GM12873 (cell line): Measurements from ENCODE around the gene NXT1.

Experiments
- TF ChIP-seq, protein P1 (sequence below): IDR thresholded peaks from 2 replicates; pipeline ENCODE4 v1.5.1; 2012; ENCODE audit warnings: low read depth, mild to moderate bottlenecking, moderate library complexity, low read length, control low read depth; ENCODE audit not compliant: insufficient read depth; ENCODE audit errors: missing control alignments

Gene NXT1

DNA sequence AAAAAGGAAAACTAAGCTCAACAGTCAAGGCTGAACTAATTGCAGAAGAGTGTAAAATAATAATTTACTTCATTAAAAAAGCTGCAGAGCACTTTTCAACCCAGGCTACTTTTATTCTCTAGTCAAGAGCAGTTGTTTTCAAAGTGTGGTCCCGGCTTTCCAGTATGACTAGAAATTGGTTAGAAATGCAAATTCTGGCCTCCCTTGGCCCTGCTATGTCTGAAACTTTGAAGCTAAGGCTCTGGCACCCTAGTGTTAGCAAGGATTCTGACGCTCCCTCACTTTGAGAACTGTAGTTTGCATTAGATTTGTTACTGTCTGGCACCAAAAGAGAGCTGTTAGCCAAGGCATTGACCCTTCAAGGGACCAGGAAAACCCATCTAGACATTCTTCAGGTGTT is 9.5 kb upstream of the NXT1 start:
- TF ChIP-seq, protein P1, sequence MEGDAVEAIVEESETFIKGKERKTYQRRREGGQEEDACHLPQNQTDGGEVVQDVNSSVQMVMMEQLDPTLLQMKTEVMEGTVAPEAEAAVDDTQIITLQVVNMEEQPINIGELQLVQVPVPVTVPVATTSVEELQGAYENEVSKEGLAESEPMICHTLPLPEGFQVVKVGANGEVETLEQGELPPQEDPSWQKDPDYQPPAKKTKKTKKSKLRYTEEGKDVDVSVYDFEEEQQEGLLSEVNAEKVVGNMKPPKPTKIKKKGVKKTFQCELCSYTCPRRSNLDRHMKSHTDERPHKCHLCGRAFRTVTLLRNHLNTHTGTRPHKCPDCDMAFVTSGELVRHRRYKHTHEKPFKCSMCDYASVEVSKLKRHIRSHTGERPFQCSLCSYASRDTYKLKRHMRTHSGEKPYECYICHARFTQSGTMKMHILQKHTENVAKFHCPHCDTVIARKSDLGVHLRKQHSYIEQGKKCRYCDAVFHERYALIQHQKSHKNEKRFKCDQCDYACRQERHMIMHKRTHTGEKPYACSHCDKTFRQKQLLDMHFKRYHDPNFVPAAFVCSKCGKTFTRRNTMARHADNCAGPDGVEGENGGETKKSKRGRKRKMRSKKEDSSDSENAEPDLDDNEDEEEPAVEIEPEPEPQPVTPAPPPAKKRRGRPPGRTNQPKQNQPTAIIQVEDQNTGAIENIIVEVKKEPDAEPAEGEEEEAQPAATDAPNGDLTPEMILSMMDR: no peak

DNA sequence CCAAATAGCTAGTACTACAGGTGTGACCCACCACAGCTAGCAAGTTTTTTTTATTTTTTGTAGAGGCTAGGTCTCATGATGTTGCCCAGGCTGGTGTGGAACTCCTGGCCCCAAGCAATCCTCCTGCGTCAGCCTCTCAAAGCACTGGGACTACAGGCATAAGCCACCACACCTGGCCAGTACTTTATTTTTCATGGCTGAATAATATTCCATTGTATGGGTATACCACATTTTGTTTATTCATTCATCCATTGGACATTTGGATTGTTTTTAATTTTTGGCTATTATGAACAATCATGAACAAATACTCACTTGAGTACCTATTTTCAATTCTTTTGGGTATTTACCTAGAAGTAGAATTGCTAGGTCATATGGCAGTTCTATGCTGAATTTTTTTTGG is 7.0 kb upstream of the NXT1 start:
- TF ChIP-seq, protein P1: no peak

DNA sequence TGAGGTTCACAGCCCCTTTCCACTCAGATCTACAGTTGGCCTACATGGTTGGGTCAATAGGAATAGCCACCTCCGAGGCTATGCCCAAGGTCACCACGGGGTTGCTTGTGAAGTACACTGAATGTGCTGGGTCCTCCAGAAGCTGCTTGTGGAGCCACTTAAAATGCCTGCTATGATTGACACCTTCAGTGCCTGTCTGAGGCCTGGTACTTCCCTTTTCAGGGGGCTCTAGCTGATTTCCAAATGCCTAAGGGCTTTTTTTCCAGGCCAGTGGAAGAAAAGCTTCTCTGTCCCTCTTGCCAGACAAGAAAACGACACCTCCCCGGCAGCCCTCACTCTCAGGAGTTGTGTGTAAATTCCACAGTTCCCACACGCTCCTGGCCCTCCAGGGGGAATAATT is 6.3 kb upstream of the NXT1 start:
- TF ChIP-seq, protein P1: no peak

DNA sequence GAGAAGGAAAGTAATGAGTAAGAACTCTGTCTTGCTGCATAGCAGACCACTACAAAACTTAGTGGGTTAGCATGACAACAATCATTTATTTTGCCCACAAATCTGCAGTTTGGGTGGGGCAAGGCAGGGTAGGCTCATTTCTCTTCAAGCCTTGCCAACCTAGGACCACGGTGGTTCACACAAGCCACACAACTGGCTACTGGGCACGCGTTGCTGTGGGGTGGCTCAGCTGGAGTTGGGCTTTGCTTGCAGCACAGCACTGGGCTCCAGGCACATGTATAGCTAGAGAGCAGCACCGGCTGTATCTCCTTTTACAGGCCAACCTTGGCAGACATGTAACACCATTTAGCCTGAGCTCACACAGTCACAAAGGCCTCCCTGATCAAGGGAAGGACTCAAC is 4.6 kb upstream of the NXT1 start:
- TF ChIP-seq, protein P1: no peak

DNA sequence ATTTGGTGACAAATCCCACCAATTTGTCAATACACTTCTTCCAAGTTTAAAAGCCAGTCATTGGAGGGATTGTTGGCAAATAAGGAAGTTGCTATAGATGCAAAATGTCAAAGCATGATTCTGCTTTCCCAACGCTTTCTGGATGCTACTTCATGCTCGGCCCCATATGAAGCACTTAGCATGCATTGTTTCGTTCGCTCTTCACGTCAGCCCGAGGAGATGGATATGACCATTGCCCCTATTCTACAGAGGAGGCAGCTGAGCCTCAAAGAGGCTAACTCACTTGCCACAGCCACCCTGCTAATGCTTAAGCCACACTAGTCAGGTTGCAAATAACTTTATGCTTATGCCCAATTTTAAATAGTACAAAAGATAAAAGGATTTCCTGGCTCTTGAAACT is 2.8 kb upstream of the NXT1 start:
- TF ChIP-seq, protein P1: no peak

DNA sequence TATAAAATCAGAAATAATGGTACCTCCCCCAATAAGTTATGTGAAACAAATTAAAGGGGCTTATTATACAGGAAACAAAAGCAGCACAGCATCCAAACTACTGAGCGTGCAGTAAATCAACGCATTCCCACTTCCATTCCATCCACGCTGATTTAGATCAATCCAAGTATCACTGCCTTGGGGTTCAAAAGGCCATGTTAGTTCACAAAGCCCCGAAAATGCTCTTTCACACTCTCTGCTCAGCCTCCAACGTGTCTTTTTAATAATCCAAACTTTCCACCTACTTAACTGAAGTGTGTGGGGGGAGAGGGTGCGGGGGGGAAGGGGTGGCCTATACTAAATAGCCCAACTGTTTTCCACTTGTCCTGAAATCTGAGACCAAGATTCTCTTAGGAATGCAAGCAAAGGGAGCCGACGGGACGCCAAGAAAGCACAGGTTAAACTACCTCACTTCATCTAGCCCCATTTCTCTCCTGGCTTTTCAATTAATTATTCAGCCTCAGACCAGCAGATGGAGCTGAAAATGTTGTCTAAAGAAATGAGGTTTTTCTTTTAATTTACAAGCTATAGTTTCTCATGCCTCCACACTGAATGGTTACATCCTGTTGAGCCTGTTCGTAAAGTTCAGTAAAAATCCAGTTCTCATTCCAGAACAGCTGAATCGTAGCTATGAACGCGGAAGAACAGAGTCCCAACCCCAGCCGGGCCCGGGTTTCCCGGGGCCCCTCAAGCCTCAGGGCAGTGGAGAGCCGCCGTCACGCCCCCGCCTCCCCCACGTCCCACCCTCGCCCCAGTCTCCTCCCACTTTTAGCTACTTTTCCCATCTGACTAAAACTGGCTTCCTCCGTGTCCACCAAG is 1.0 kb upstream of the NXT1 start:
- TF ChIP-seq, protein P1: peak; percentile 44

DNA sequence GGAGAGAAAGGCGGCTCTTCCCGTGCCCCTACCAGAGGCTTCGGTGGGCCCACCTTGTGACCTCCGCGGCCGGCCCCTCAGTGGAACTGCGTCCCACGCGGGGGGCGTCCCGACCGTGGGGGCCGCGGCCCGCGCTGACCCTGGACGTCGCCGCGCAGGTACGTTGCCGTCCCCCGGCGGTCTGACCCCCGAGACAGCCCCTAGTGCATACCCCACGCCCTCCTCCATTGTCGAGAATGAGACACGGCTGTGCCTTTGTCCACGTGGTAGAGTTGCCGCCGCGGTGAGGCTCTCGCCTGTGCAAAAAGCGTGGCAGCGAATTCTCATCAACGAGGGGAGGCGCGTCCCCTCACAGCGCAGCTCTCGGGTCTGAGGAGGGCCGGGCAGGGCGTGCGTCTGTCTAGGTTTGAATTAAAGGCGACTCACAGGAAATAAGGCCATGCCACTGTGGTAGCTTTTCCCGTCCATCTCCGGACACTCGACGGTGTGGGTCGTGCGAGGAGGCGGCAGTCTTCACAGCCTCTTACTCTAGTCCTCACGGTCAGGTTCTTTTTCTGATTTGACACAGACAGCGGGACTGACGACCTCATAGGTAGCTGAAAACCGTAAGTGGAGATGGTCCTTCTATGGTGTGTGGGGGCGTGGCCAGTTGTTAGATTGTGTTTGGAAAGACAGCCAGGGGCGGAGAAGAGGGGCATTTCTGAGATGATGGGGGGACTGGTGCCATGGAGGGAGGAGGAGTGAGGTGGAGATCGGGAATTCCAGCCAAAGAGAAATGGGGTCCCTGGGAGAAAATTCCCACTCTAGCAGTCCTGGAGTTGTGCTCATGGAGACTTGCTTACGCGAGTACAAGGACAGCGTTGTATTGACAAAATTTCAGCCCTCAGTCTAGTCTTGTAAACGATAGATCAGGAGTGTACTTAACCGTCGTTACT is 580 bp downstream of the NXT1 start:
- TF ChIP-seq, protein P1: no peak
